ENCODE measurements around the gene STPG1.

STPG1 gene

DNA sequence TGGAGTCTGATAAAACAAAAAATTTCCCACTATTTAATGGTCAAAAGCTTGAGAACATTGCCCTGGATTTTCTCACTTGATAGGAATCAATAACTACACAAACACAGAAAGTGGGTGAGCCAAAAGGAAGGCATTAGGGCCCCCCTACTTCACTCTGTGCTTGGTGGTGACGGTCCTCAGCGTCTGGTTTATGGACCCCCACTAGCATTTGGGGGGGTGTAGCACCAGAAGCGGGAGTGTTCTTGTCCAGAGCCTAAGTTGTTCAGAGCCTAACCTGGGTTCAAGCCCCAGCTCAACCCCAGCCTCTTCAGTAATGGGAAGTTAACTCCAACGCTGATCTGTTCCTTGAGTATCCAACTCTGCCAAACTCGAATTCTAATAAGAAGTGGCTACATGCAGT is 33.1 kb downstream of the STPG1 start:
- Histone ChIP-seq H3K27ac (ENCODE audit: low read length) (no peak overlapping the region), H3K36me3 (ENCODE audit: insufficient read depth, low read length) (no peaks in the 10 kb centered on the region)

DNA sequence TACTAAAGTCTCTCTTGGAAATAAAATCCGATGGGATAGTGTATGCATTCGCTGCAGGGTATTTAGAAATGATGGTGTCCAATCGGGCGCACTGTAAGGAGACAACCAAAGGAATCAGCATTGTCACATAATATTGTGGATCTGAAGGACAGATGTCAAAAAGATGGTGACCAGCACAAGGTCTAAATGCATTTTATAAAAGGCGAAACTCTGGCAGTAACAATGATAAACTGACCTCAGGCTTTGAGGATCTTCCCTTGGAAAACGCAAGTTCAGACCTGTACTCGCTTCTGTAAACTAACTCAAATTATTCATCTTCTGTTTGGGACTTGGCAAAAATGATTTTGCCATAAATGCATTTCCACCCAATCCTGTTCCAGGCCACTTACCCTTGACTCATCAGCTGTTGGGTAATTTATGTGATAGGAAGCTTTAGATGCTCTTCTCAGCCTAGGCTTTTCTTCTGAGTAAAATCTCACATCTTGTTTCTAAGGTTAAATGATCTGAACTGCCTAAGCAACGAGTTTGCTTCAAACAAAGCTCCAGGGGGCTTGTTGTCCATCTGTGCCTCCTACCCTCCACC is 33.8 kb downstream of the STPG1 start:
- ATAC-seq (ENCODE audit: insufficient read depth, low read depth) (no peak), DNase-seq (no peak)
- no peaks in the 10 kb centered on the region for H3K79me2 ChIP-seq (ENCODE audit: insufficient read depth, low read length)
- H3K9me3 ChIP-seq (ENCODE audit: insufficient read depth, low read length, severe bottlenecking), result no peaks in the 10 kb centered on the region
- no peak overlapping the region for H3K4me2 ChIP-seq (ENCODE audit: insufficient read depth, low read length)
- H3K27me3 ChIP-seq (ENCODE audit: insufficient read depth, low read length, poor library complexity), result peaks cover 18% of the 10 kb centered on the region
- no peak overlapping the region for H3K4me3 ChIP-seq (ENCODE audit: low read depth in 1 of 2, low read length in 2 of 2)
- no peak overlapping the region for H2AFZ ChIP-seq (ENCODE audit: low read depth, low read length)
- TF ChIP-seq, protein P1, sequence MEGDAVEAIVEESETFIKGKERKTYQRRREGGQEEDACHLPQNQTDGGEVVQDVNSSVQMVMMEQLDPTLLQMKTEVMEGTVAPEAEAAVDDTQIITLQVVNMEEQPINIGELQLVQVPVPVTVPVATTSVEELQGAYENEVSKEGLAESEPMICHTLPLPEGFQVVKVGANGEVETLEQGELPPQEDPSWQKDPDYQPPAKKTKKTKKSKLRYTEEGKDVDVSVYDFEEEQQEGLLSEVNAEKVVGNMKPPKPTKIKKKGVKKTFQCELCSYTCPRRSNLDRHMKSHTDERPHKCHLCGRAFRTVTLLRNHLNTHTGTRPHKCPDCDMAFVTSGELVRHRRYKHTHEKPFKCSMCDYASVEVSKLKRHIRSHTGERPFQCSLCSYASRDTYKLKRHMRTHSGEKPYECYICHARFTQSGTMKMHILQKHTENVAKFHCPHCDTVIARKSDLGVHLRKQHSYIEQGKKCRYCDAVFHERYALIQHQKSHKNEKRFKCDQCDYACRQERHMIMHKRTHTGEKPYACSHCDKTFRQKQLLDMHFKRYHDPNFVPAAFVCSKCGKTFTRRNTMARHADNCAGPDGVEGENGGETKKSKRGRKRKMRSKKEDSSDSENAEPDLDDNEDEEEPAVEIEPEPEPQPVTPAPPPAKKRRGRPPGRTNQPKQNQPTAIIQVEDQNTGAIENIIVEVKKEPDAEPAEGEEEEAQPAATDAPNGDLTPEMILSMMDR (IDR thresholded peaks at IDR 0.05; ENCODE audit: borderline replicate concordance, extremely low read depth, low read length, poor library complexity, severe bottlenecking), result no peak
- TF ChIP-seq EZH2 (IDR thresholded peaks at IDR 0.05; ENCODE audit: borderline replicate concordance, low read depth, low read length, severe bottlenecking), result no peak
- H3K4me1 ChIP-seq (ENCODE audit: insufficient read depth, low read length), result no peaks in the 10 kb centered on the region
- H3K9ac ChIP-seq (ENCODE audit: low read depth, low read length), result no peak overlapping the region
- no peaks in the 10 kb centered on the region for H3K36me3 ChIP-seq (ENCODE audit: insufficient read depth, low read length)
- no peak overlapping the region for H3K27ac ChIP-seq (ENCODE audit: low read length)
- no peaks in the 10 kb centered on the region for H4K20me1 ChIP-seq (ENCODE audit: insufficient read depth, low read length)

More for the DNA sequence above, 33.1 kb downstream of the STPG1 start:
- TF ChIP-seq, protein P1 (IDR thresholded peaks at IDR 0.05; ENCODE audit: borderline replicate concordance, extremely low read depth, low read length, poor library complexity, severe bottlenecking), result no peak
- no peak for TF ChIP-seq EZH2 (IDR thresholded peaks at IDR 0.05; ENCODE audit: borderline replicate concordance, low read depth, low read length, severe bottlenecking)
- DNase-seq (no peak), ATAC-seq (ENCODE audit: insufficient read depth, low read depth) (no peak)
- Histone ChIP-seq H3K27me3 (ENCODE audit: insufficient read depth, low read length, poor library complexity) (peaks cover 18% of the 10 kb centered on the region), H3K9me3 (ENCODE audit: insufficient read depth, low read length, severe bottlenecking) (no peaks in the 10 kb centered on the region), H3K4me1 (ENCODE audit: insufficient read depth, low read length) (no peaks in the 10 kb centered on the region), H3K4me2 (ENCODE audit: insufficient read depth, low read length) (no peak overlapping the region), H3K9ac (ENCODE audit: low read depth, low read length) (no peak overlapping the region), H3K79me2 (ENCODE audit: insufficient read depth, low read length) (no peaks in the 10 kb centered on the region), H3K4me3 (ENCODE audit: low read depth in 1 of 2, low read length in 2 of 2) (no peak overlapping the region), H2AFZ (ENCODE audit: low read depth, low read length) (no peak overlapping the region), H4K20me1 (ENCODE audit: insufficient read depth, low read length) (no peaks in the 10 kb centered on the region)

DNA sequence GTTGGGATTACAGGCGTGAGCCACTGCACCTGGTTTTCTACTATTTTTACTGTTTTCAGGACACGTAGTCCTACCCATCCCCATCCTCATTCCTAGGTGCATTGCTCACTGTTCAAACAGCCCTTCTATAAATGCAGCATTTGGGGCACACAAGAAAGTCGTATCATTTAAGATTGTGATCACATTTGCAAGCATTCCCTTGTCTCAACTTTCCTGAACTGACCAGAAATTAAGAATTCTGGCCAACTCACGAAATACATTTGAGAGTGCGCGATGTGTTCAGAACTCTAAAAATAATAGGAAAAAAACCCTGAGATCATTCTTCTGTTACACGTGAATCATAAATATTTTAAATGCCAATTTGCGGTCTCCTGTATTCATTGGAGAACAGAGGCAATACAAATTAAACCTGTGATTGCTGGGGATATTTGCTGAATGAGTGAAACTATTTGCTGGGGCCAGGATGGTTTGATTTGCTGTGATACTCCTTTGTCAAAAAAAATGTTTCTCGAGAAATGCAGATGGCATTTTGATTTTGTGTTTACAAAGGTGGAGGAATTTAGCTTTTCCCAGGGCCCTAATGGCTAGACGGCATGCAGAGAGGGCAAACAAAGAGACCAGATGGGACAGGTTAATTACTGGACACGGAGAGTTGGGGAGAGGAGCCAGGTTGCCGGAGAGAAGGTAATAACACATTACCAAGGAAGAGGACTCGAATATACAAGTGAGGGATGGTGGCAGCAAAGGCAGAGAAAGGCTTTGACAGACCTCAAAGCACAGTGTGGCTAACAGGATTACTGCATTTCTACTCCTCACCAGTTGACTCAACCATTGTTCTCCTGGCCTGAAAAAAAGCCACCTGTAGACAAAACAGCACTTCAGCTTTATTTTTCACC is 38.4 kb downstream of the STPG1 start:
- Histone ChIP-seq H3K36me3 (ENCODE audit: insufficient read depth, low read length) (no peaks in the 10 kb centered on the region), H3K4me3 (ENCODE audit: low read depth in 1 of 2, low read length in 2 of 2) (no peak overlapping the region), H3K9me3 (ENCODE audit: insufficient read depth, low read length, severe bottlenecking) (no peaks in the 10 kb centered on the region), H3K27me3 (ENCODE audit: insufficient read depth, low read length, poor library complexity) (peaks cover 16% of the 10 kb centered on the region), H3K9ac (ENCODE audit: low read depth, low read length) (no peak overlapping the region), H3K79me2 (ENCODE audit: insufficient read depth, low read length) (no peaks in the 10 kb centered on the region), H4K20me1 (ENCODE audit: insufficient read depth, low read length) (no peaks in the 10 kb centered on the region), H2AFZ (ENCODE audit: low read depth, low read length) (no peak overlapping the region), H3K4me1 (ENCODE audit: insufficient read depth, low read length) (no peaks in the 10 kb centered on the region), H3K27ac (ENCODE audit: low read length) (no peak overlapping the region), H3K4me2 (ENCODE audit: insufficient read depth, low read length) (no peak overlapping the region)
- no peak for ATAC-seq (ENCODE audit: insufficient read depth, low read depth)
- no peak for TF ChIP-seq EZH2 (IDR thresholded peaks at IDR 0.05; ENCODE audit: borderline replicate concordance, low read depth, low read length, severe bottlenecking)
- TF ChIP-seq, protein P1 (IDR thresholded peaks at IDR 0.05; ENCODE audit: borderline replicate concordance, extremely low read depth, low read length, poor library complexity, severe bottlenecking), result no peak
- DNase-seq, result no peak
